HG02938 (cell line): ENCODE results near the gene GPC6.
"Not testable (repeated sequence)": the region's sequence is repeated elsewhere in the genome, so short reads cannot be mapped to it uniquely, and the experiment has no call there.

Experiments used
- ATAC-seq: cut with Tn5 transposase; IDR thresholded peaks from one replicate; pipeline ENCODE4 v1.9.1; 2021; ENCODE audit warnings: mild to moderate bottlenecking, moderate library complexity; ENCODE audit not compliant: unreplicated experiment

Gene GPC6

GRCh38 chr13:94177041-94177440, 950.4 kb downstream of the GPC6 start:
- no peak for ATAC-seq

- ATAC-seq = no peak
These were observed 952.1 kb downstream of the GPC6 start for GRCh38 chr13:94178625-94179244.

GRCh38 chr13:94181461-94182107, 955.0 kb downstream of the GPC6 start:
- no peak for ATAC-seq

GRCh38 chr13:94182185-94182761, 955.7 kb downstream of the GPC6 start:
- ATAC-seq = no peak

GRCh38 chr13:94186470-94186869, 959.9 kb downstream of the GPC6 start:
- ATAC-seq = no peak

GRCh38 chr13:94188201-94188854, 961.7 kb downstream of the GPC6 start:
- ATAC-seq = no peak

- no peak for ATAC-seq
These were observed 965.9 kb downstream of the GPC6 start for GRCh38 chr13:94192431-94192975.

GRCh38 chr13:94195715-94196114, 969.1 kb downstream of the GPC6 start:
- no peak for ATAC-seq

GRCh38 chr13:94196413-94196812, 969.8 kb downstream of the GPC6 start:
- no peak for ATAC-seq

- no peak for ATAC-seq
These were observed 972.1 kb downstream of the GPC6 start for GRCh38 chr13:94198681-94199080.

- no peak for ATAC-seq
These were observed 972.5 kb downstream of the GPC6 start for GRCh38 chr13:94199135-94199534.

GRCh38 chr13:94201022-94201421, 974.4 kb downstream of the GPC6 start:
- ATAC-seq = no peak

- no peak for ATAC-seq
These were observed 977.6 kb downstream of the GPC6 start for GRCh38 chr13:94204163-94204562.

GRCh38 chr13:94204946-94205345, 978.3 kb downstream of the GPC6 start:
- no peak for ATAC-seq

- ATAC-seq = no peak
These were observed 979.3 kb downstream of the GPC6 start for GRCh38 chr13:94205896-94206295.

GRCh38 chr13:94209117-94209516, 982.5 kb downstream of the GPC6 start:
- no peak for ATAC-seq

GRCh38 chr13:94209913-94210312, 983.3 kb downstream of the GPC6 start:
- not testable (repeated sequence) for ATAC-seq

- no peak for ATAC-seq
These were observed 984.2 kb downstream of the GPC6 start for GRCh38 chr13:94210816-94211215.

GRCh38 chr13:94212196-94212595, 985.6 kb downstream of the GPC6 start:
- ATAC-seq = no peak

GRCh38 chr13:94214121-94214520, 987.5 kb downstream of the GPC6 start:
- ATAC-seq = no peak

- ATAC-seq = no peak
These were observed 988.4 kb downstream of the GPC6 start for GRCh38 chr13:94214975-94215374.

GRCh38 chr13:94216476-94216875, 989.9 kb downstream of the GPC6 start:
- no peak for ATAC-seq
